ENCODE measurements around the gene INTS4.

DNA sequence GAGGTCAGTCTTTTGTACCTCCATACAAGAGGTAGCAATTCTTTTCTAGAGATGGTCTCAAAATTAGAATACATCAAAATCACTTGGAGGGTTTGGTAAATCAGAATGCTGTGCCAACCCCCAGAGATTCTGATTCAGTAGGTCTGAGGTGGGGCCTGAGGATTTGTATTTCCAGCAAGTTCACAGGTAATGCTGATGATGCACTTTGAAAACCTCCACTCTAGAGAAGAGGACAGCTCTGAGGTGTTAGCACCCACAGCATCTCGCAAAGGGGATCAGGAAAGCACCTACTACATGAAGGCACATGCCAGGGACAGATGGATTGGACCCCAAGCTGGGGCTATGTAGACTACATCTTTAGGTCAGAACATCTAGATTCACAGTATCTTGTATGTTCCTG lies 21.4 kb upstream of the INTS4 start:
- TF ChIP-seq, protein P1, sequence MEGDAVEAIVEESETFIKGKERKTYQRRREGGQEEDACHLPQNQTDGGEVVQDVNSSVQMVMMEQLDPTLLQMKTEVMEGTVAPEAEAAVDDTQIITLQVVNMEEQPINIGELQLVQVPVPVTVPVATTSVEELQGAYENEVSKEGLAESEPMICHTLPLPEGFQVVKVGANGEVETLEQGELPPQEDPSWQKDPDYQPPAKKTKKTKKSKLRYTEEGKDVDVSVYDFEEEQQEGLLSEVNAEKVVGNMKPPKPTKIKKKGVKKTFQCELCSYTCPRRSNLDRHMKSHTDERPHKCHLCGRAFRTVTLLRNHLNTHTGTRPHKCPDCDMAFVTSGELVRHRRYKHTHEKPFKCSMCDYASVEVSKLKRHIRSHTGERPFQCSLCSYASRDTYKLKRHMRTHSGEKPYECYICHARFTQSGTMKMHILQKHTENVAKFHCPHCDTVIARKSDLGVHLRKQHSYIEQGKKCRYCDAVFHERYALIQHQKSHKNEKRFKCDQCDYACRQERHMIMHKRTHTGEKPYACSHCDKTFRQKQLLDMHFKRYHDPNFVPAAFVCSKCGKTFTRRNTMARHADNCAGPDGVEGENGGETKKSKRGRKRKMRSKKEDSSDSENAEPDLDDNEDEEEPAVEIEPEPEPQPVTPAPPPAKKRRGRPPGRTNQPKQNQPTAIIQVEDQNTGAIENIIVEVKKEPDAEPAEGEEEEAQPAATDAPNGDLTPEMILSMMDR (conservative IDR thresholded peaks at IDR 0.05; ENCODE audit: low read length): no peak
- no peak for TF ChIP-seq EZH2phosphoT487 (IDR thresholded peaks at IDR 0.05; ENCODE audit: borderline replicate concordance)

Measured in Loucy (cell line).